HepG2 (cell line): ENCODE data around the gene STARD13. TPM values are rescaled to one million over a fixed set of nuclear protein-coding genes. Genes with fewer than 3 reads are reported as not detected.

Source experiments
- JUND ChIP-seq: sonication (generic); formaldehyde crosslinking; IDR thresholded peaks from 2 replicates; pipeline ENCODE4 v1.8.0; 2022; ENCODE audit warnings: mild to moderate bottlenecking, missing genetic modification reagents
- NKX3-1 ChIP-seq: sonication (generic); formaldehyde crosslinking; IDR thresholded peaks from 2 replicates; pipeline ENCODE4 v1.5.0; 2020; ENCODE audit warnings: missing genetic modification reagents
- ZNF883 ChIP-seq: sonication (generic); formaldehyde crosslinking; IDR thresholded peaks from 2 replicates; pipeline ENCODE4 v1.5.1; 2020; ENCODE audit warnings: mild to moderate bottlenecking, missing genetic modification reagents; ENCODE audit errors: not compliant biosample characterization
- polyA plus RNA-seq, 8 experiments: library from polyadenylated mRNA; depleted of rRNA in 3 of 8; stranded (reverse) in 7 of 8; unstranded in 1 of 8; fragments of >200 nt; fragmentation: Illumina TruSeq in 4 of 8; extraction: Trizol in 4 of 8; gene quantifications; 2 replicates each; pipeline versions ENCODE4 v1.2.1 to v1.2.3, GENCODE V29; 2011 to 2016; ENCODE audit warnings: low read depth in 4 of 8, missing spikeins in 1 of 8, mixed read lengths in 1 of 8; ENCODE audit not compliant: insufficient read depth in 1 of 8
- total RNA-seq, 5 experiments: library from RNA; depleted of rRNA; stranded (reverse); fragments of >200 nt; fragmentation: Illumina TruSeq; extraction: Trizol; gene quantifications; 2 replicates each; pipeline ENCODE4 v1.2.3, GENCODE V29; 2016; ENCODE audit warnings: low read depth in 1 of 5
- TF ChIP-seq, protein P1 (sequence below): sonication (generic); formaldehyde crosslinking; IDR thresholded peaks from 2 replicates; pipeline ENCODE4 v1.4.0; 2020; ENCODE audit warnings: mild to moderate bottlenecking, missing genetic modification reagents, borderline replicate concordance
- TF ChIP-seq, protein P2 (sequence below): sonication (generic); formaldehyde crosslinking; IDR thresholded peaks from 2 replicates; pipeline ENCODE4 v1.9.0; 2021; ENCODE audit warnings: missing genetic modification reagents, mild to moderate bottlenecking, borderline replicate concordance
- TF ChIP-seq, protein P3 (sequence below): sonication (generic); formaldehyde crosslinking; IDR thresholded peaks from 2 replicates; pipeline ENCODE4 v1.4.0; 2020; ENCODE audit warnings: missing genetic modification reagents, borderline replicate concordance

The STARD13 gene
- total and polyA plus RNA-seq, 2 of the 13 experiments (the other 11 are each of a cell fraction or from before 2014, with no cell fraction given) = 12.8 to 14.3 TPM

DNA sequence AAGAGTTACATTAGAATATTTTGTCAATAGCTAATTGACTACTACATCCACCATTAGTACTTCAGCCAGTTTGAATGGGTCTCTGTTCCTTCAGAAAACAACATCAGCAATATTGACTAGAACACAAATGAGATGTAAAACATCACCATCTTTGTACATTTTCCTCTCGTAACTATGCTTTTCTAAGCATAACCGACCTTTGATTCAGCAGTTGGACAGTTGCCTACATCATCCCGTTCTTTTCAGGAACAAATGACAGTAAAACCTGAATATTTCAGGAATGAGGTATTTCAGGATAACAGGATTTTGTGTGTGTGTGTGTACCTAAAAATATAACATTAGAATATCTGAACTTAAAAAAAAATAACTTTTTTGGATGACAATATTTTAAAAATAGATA is 60.9 kb downstream of the STARD13 start (continued):
- TF ChIP-seq, protein P1, sequence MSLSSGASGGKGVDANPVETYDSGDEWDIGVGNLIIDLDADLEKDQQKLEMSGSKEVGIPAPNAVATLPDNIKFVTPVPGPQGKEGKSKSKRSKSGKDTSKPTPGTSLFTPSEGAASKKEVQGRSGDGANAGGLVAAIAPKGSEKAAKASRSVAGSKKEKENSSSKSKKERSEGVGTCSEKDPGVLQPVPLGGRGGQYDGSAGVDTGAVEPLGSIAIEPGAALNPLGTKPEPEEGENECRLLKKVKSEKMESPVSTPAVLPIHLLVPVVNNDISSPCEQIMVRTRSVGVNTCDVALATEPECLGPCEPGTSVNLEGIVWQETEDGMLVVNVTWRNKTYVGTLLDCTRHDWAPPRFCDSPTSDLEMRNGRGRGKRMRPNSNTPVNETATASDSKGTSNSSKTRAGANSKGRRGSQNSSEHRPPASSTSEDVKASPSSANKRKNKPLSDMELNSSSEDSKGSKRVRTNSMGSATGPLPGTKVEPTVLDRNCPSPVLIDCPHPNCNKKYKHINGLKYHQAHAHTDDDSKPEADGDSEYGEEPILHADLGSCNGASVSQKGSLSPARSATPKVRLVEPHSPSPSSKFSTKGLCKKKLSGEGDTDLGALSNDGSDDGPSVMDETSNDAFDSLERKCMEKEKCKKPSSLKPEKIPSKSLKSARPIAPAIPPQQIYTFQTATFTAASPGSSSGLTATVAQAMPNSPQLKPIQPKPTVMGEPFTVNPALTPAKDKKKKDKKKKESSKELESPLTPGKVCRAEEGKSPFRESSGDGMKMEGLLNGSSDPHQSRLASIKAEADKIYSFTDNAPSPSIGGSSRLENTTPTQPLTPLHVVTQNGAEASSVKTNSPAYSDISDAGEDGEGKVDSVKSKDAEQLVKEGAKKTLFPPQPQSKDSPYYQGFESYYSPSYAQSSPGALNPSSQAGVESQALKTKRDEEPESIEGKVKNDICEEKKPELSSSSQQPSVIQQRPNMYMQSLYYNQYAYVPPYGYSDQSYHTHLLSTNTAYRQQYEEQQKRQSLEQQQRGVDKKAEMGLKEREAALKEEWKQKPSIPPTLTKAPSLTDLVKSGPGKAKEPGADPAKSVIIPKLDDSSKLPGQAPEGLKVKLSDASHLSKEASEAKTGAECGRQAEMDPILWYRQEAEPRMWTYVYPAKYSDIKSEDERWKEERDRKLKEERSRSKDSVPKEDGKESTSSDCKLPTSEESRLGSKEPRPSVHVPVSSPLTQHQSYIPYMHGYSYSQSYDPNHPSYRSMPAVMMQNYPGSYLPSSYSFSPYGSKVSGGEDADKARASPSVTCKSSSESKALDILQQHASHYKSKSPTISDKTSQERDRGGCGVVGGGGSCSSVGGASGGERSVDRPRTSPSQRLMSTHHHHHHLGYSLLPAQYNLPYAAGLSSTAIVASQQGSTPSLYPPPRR (CRISPR knock-in tag) = no peak
- TF ChIP-seq NKX3-1 (CRISPR knock-in tag) = no peak
- TF ChIP-seq, protein P2, sequence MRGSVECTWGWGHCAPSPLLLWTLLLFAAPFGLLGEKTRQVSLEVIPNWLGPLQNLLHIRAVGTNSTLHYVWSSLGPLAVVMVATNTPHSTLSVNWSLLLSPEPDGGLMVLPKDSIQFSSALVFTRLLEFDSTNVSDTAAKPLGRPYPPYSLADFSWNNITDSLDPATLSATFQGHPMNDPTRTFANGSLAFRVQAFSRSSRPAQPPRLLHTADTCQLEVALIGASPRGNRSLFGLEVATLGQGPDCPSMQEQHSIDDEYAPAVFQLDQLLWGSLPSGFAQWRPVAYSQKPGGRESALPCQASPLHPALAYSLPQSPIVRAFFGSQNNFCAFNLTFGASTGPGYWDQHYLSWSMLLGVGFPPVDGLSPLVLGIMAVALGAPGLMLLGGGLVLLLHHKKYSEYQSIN (CRISPR knock-in tag) = no peak
- no peak for TF ChIP-seq ZNF883 (CRISPR knock-in tag)
- TF ChIP-seq, protein P3, sequence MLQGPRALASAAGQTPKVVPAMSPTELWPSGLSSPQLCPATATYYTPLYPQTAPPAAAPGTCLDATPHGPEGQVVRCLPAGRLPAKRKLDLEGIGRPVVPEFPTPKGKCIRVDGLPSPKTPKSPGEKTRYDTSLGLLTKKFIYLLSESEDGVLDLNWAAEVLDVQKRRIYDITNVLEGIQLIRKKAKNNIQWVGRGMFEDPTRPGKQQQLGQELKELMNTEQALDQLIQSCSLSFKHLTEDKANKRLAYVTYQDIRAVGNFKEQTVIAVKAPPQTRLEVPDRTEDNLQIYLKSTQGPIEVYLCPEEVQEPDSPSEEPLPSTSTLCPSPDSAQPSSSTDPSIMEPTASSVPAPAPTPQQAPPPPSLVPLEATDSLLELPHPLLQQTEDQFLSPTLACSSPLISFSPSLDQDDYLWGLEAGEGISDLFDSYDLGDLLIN (CRISPR knock-in tag) = no peak
- TF ChIP-seq JUND (CRISPR knock-in tag) = no peak
